Sigmoid colon (tissue), 4 donors: ENCODE results near the gene ARRDC1.

Experiments
- EP300 ChIP-seq, 4 donors: sonication (generic); formaldehyde crosslinking; IDR thresholded peaks; one replicate each; pipeline ENCODE4 v1.6.1; 2017; ENCODE audit warnings: antibody characterized with exemption in 4 of 4
- POLR2A ChIP-seq, 2 donors: fragments of 450-650 bp; IDR thresholded peaks; one replicate each; pipeline ENCODE4 v1.6.1; 2016; ENCODE audit warnings: antibody characterized with exemption in 2 of 2, mild to moderate bottlenecking in 2 of 2, moderate library complexity in 2 of 2
- TF ChIP-seq, protein P1 (sequence below), 4 experiments: fragments of 450-650 bp in 3 of 4; fragments of 200-600 bp in 1 of 4; IDR thresholded peaks; one replicate each; pipeline ENCODE4 v1.5.1; 2016 to 2019; ENCODE audit warnings: antibody characterized with exemption in 4 of 4, mild to moderate bottlenecking in 3 of 4, moderate library complexity in 2 of 4

- TF ChIP-seq, protein P1, sequence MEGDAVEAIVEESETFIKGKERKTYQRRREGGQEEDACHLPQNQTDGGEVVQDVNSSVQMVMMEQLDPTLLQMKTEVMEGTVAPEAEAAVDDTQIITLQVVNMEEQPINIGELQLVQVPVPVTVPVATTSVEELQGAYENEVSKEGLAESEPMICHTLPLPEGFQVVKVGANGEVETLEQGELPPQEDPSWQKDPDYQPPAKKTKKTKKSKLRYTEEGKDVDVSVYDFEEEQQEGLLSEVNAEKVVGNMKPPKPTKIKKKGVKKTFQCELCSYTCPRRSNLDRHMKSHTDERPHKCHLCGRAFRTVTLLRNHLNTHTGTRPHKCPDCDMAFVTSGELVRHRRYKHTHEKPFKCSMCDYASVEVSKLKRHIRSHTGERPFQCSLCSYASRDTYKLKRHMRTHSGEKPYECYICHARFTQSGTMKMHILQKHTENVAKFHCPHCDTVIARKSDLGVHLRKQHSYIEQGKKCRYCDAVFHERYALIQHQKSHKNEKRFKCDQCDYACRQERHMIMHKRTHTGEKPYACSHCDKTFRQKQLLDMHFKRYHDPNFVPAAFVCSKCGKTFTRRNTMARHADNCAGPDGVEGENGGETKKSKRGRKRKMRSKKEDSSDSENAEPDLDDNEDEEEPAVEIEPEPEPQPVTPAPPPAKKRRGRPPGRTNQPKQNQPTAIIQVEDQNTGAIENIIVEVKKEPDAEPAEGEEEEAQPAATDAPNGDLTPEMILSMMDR (IDR thresholded peaks at IDR 0.05), result no peak
- TF ChIP-seq EP300 (IDR thresholded peaks at IDR 0.05) (no peak), POLR2A (IDR thresholded peaks at IDR 0.05) (no peak)
Measured at GRCh38 chr9:137575716-137576411, 29.6 kb upstream of the ARRDC1 start.
